ENCODE results near the gene MRPS11. TPM values are rescaled to one million over a fixed set of nuclear protein-coding genes. Genes with fewer than 3 reads are reported as not detected.

Gene MRPS11
- total and polyA plus RNA-seq, 2 of the 4 experiments (the other 2 are of a cell fraction): 66.1 to 87.8 TPM

GRCh38 chr15:88512078-88512477, 44.6 kb downstream of the MRPS11 start:
- no peak overlapping the region for H3K23ac ChIP-seq (ENCODE audit: low read depth, low read length)
- no peak overlapping the region for H4K91ac ChIP-seq (ENCODE audit: insufficient read depth, low read depth, low read length)
- no peak for DNase-seq
- H3K4me2 ChIP-seq (ENCODE audit: low read depth, low read length): peak overlapping the region; percentile 88
- peak overlapping the region; percentile 73; the same call in 1 of the 2 replicates for H3K18ac ChIP-seq (ENCODE audit: low read depth, low read length)
- no peak overlapping the region for H3K9ac ChIP-seq (ENCODE audit: low read depth, low read length)
- no peak overlapping the region for H3K4me3 ChIP-seq (ENCODE audit: insufficient read depth, low read depth, low read length)
- H2BK5ac ChIP-seq (ENCODE audit: low read depth, low read length, poor library complexity, severe bottlenecking): peak overlapping the region; percentile 40
- no peak overlapping the region; the same call in 1 of the 2 replicates for H4K5ac ChIP-seq (ENCODE audit: low read depth, low read length)
- 0 out of 2 replicates have a peak, but pooled peaks have one; percentile 35 for ATAC-seq (ENCODE audit: low read depth)
- H3K56ac ChIP-seq (ENCODE audit: extremely low read depth, insufficient read depth, low read length): no peak overlapping the region
- H3K4ac ChIP-seq (ENCODE audit: low read depth, low read length): peak overlapping the region; percentile 33; the same call in 1 of the 2 replicates
- intact Hi-C loops (cut with micrococcal nuclease): no loop called here
- H2BK20ac ChIP-seq (ENCODE audit: low read depth, low read length): peak overlapping the region; percentile 34; the same call in 1 of the 2 replicates
- H3K14ac ChIP-seq (replicated peaks; ENCODE audit: low read depth, low read length): 0 out of 2 replicates have a peak overlapping the region, but pooled peaks have one; percentile 36
- no peaks in the 10 kb centered on the region for H3K27me3 ChIP-seq (ENCODE audit: control insufficient read depth, insufficient read depth, low read length)
- peak overlapping the region; percentile 33; the same call in 1 of the 2 replicates for H2BK120ac ChIP-seq (ENCODE audit: low read depth, low read length)
- POLR2A ChIA-PET (ENCODE audit: unreplicated experiment): no interaction called here
- no peak overlapping the region for H4K8ac ChIP-seq (ENCODE audit: low read depth in 2 of 2, low read length in 2 of 2)
- H3K4me1 ChIP-seq (ENCODE audit: control insufficient read depth, insufficient read depth, low read length): peaks cover 9% of the 10 kb centered on the region
- H4K20me1 ChIP-seq (ENCODE audit: insufficient read depth, low read length): no peaks in the 10 kb centered on the region
- TF ChIP-seq BHLHE40 (IDR thresholded peaks at IDR 0.05; ENCODE audit: low read depth, low read length) (no peak), SMC3 (IDR thresholded peaks at IDR 0.05; ENCODE audit: low read depth, low read length) (no peak), NFE2L2 (IDR thresholded peaks at IDR 0.05; ENCODE audit: low read depth, low read length) (no peak), RCOR1 (IDR thresholded peaks at IDR 0.05; ENCODE audit: insufficient replicate concordance, low read length) (no peak), FOS (IDR thresholded peaks at IDR 0.05; ENCODE audit: low read depth, low read length) (no peak), RFX5 (IDR thresholded peaks at IDR 0.05; ENCODE audit: low read depth, low read length) (no peak), MAFK (IDR thresholded peaks at IDR 0.05; ENCODE audit: low read depth, low read length) (no peak), POLR2A (IDR thresholded peaks at IDR 0.05; ENCODE audit: low read depth, low read length) (no peak), MXI1 (IDR thresholded peaks at IDR 0.05; ENCODE audit: borderline replicate concordance, low read depth, low read length) (no peak), MAZ (IDR thresholded peaks at IDR 0.05; ENCODE audit: borderline replicate concordance, low read depth, low read length) (no peak), CHD1 (IDR thresholded peaks at IDR 0.05; ENCODE audit: low read depth, low read length) (no peak), RAD21 (IDR thresholded peaks at IDR 0.05; ENCODE audit: low read length) (no peak), CEBPB (IDR thresholded peaks at IDR 0.05; ENCODE audit: low read depth, low read length) (no peak)
- TF ChIP-seq, protein P1, sequence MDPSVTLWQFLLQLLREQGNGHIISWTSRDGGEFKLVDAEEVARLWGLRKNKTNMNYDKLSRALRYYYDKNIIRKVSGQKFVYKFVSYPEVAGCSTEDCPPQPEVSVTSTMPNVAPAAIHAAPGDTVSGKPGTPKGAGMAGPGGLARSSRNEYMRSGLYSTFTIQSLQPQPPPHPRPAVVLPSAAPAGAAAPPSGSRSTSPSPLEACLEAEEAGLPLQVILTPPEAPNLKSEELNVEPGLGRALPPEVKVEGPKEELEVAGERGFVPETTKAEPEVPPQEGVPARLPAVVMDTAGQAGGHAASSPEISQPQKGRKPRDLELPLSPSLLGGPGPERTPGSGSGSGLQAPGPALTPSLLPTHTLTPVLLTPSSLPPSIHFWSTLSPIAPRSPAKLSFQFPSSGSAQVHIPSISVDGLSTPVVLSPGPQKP (IDR thresholded peaks at IDR 0.05; ENCODE audit: borderline replicate concordance, low read depth, low read length): no peak
- TF ChIP-seq, protein P2, sequence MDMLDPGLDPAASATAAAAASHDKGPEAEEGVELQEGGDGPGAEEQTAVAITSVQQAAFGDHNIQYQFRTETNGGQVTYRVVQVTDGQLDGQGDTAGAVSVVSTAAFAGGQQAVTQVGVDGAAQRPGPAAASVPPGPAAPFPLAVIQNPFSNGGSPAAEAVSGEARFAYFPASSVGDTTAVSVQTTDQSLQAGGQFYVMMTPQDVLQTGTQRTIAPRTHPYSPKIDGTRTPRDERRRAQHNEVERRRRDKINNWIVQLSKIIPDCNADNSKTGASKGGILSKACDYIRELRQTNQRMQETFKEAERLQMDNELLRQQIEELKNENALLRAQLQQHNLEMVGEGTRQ (IDR thresholded peaks at IDR 0.05; ENCODE audit: low read depth, low read length): no peak
- TF ChIP-seq, protein P3, sequence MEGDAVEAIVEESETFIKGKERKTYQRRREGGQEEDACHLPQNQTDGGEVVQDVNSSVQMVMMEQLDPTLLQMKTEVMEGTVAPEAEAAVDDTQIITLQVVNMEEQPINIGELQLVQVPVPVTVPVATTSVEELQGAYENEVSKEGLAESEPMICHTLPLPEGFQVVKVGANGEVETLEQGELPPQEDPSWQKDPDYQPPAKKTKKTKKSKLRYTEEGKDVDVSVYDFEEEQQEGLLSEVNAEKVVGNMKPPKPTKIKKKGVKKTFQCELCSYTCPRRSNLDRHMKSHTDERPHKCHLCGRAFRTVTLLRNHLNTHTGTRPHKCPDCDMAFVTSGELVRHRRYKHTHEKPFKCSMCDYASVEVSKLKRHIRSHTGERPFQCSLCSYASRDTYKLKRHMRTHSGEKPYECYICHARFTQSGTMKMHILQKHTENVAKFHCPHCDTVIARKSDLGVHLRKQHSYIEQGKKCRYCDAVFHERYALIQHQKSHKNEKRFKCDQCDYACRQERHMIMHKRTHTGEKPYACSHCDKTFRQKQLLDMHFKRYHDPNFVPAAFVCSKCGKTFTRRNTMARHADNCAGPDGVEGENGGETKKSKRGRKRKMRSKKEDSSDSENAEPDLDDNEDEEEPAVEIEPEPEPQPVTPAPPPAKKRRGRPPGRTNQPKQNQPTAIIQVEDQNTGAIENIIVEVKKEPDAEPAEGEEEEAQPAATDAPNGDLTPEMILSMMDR (conservative IDR thresholded peaks at IDR 0.05; ENCODE audit: low read depth, low read length): no peak
- CTCF ChIA-PET: no interaction called here
- no peak overlapping the region for H2AFZ ChIP-seq (replicated peaks; ENCODE audit: low read length, poor library complexity)
- H3K79me1 ChIP-seq (ENCODE audit: low read depth in 1 of 2, low read length in 2 of 2): peaks cover 0 to 7% of the 10 kb centered on the region in 2 experiments; a peak in 1 of 4 replicates
- peaks cover 6% of the 10 kb centered on the region; the same call in 1 of the 2 replicates for H3K9me1 ChIP-seq (ENCODE audit: insufficient read depth, low read length)
- H3K9me3 ChIP-seq (ENCODE audit: control insufficient read depth, insufficient read depth, low read length): no peaks in the 10 kb centered on the region
- dilution Hi-C loops (cut with HindIII; ENCODE audit: low sequenced_read_pairs, unreplicated experiment): no loop called here
- no peak overlapping the region for H2BK15ac ChIP-seq (ENCODE audit: low read depth, low read length)
- H2AK5ac ChIP-seq (ENCODE audit: low read depth, low read length): peak overlapping the region; percentile 40; the same call in 1 of the 2 replicates
- no CpG with 5 or more reads among the region's 3 CpGs for WGBS, 2 experiments (ENCODE audit: extremely low coverage in 2 of 2, insufficient read length in 1 of 2)
- 0 out of 2 replicates have a peak overlapping the region, but pooled peaks have one; percentile 24 for H3K27ac ChIP-seq (ENCODE audit: insufficient read depth, low read length)
- H3K36me3 ChIP-seq (ENCODE audit: control insufficient read depth, insufficient read depth, low read length): peaks cover 12% of the 10 kb centered on the region
- in situ Hi-C loops (cut with MboI; ENCODE audit: low sequenced_read_pairs): no loop called here
- no TSS peak for BruUV-seq (replicated peaks)
- H2AK9ac ChIP-seq (replicated peaks; ENCODE audit: low read depth, low read length, poor library complexity): no peak overlapping the region

Measured in IMR-90 (cell line).